K562 treated with DMSO at 1 percent for 48 hours (cell line): ENCODE data around the gene SUB1. TPM values are rescaled to one million over a fixed set of nuclear protein-coding genes. Genes with fewer than 3 reads are reported as not detected.

Experiments
- total RNA-seq: library from RNA; unstranded; fragments of 300-600 nt; gene quantifications from 2 replicates; pipeline ENCODE4 v1.2.3, GENCODE V29; 2022; ENCODE audit warnings: low replicate concordance; ENCODE audit errors: extremely low read depth

The SUB1 gene
- not detected in 2 replicates for total RNA-seq

DNA sequence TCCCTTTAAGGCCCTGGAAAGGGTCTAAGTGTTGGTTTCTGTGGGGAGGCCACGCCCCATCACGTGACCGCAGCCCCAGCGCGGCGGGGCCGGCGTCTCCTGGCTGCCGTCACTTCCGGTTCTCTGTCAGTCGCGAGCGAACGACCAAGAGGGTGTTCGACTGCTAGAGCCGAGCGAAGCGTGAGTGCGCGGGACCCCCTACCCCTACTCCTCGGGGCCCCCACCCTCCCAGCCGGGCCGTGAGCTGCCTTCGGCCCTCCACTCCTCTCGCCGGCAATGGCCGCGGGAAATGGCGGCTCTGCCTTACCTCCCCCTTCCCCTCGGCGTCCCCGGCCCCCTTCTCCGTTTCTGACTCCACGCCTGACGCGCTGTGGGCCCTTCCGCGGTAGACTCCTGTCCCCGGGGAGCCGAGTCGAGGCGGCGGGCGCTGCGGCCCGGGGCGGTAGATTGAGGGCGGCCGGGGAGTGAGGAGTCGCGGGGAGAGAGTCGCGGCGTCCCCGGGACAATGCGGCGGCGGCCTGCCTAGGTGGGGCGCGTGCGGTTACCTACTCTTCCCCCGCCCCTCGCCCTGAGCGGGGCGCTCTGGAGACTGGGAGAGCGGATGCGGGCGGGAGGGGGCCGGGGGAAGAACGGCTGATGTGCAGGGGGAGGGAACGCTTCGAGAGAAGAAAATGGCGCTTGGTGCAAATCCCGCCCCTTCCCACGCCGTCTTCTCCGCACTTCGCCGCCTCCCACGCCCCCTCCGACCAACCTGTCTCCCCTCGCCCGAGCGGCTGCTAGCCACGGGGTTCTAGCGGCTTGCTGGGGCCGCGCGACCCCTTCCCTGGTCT lies at the start of gene SUB1:
Gene SUB1 (plus strand): TSS at position 112 of the 830 bp plus-strand sequence. CDS start 2,956 bp downstream, outside the sequence.

Other genes starting within 250 kb of the SUB1 start
- gene ZFR, start 140.8 kb upstream of the SUB1 start, total RNA-seq, result not detected in 2 replicates
- gene NPR3, start 125.8 kb downstream of the SUB1 start, total RNA-seq, result not detected in 2 replicates